ENCODE results near the gene KCNIP4.
A peak's percentile ranks its signal among the peaks of the same experiment; 100 is the strongest.

Gene KCNIP4

GRCh38 chr4:21695141-21695540 is 253.4 kb downstream of the KCNIP4 start:
- TF ChIP-seq CTCF (conservative IDR thresholded peaks at IDR 0.05; ENCODE audit: low read depth, low read length), result no peak
- no peak for DNase-seq (ENCODE audit: low read depth)
- H3K4me3 ChIP-seq (ENCODE audit: low read length), result no peak overlapping the region

- DNase-seq (ENCODE audit: low read depth), result peak; percentile 52
- TF ChIP-seq CTCF (conservative IDR thresholded peaks at IDR 0.05; ENCODE audit: low read depth, low read length), result no peak
- no peak overlapping the region for H3K4me3 ChIP-seq (ENCODE audit: low read length)
Observed at GRCh38 chr4:21692241-21692640, 256.3 kb downstream of the KCNIP4 start.

- peak; percentile 53 for DNase-seq (ENCODE audit: low read depth)
- no peak overlapping the region for H3K4me3 ChIP-seq (ENCODE audit: low read length)
- TF ChIP-seq CTCF (conservative IDR thresholded peaks at IDR 0.05; ENCODE audit: low read depth, low read length), result no peak
Observed at GRCh38 chr4:21688596-21689265, 259.8 kb downstream of the KCNIP4 start.

- no peak for DNase-seq (ENCODE audit: low read depth)
- no peak for TF ChIP-seq CTCF (conservative IDR thresholded peaks at IDR 0.05; ENCODE audit: low read depth, low read length)
- H3K4me3 ChIP-seq (ENCODE audit: low read length), result no peak overlapping the region
Observed at GRCh38 chr4:21685911-21686310, 262.7 kb downstream of the KCNIP4 start.

GRCh38 chr4:21680326-21680898 is 268.2 kb downstream of the KCNIP4 start:
- no peak for TF ChIP-seq CTCF (conservative IDR thresholded peaks at IDR 0.05; ENCODE audit: low read depth, low read length)
- no peak overlapping the region for H3K4me3 ChIP-seq (ENCODE audit: low read length)
- no peak for DNase-seq (ENCODE audit: low read depth)

- TF ChIP-seq CTCF (conservative IDR thresholded peaks at IDR 0.05; ENCODE audit: low read depth, low read length), result no peak
- DNase-seq (ENCODE audit: low read depth), result no peak
- H3K4me3 ChIP-seq (ENCODE audit: low read length), result no peak overlapping the region
Observed at GRCh38 chr4:21678711-21679110, 269.9 kb downstream of the KCNIP4 start.

GRCh38 chr4:21677173-21677572 is 271.4 kb downstream of the KCNIP4 start:
- TF ChIP-seq CTCF (conservative IDR thresholded peaks at IDR 0.05; ENCODE audit: low read depth, low read length), result no peak
- no peak overlapping the region for H3K4me3 ChIP-seq (ENCODE audit: low read length)
- no peak for DNase-seq (ENCODE audit: low read depth)

All from retinal pigment epithelial cell (primary cell).